Upper lobe of left lung (tissue), 6 donors: ENCODE measurements around the gene BCAS4. TPM values are rescaled to one million over a fixed set of nuclear protein-coding genes. Genes with fewer than 3 reads are reported as not detected.

Source experiments
- ATAC-seq, 2 donors: fragments of 200-7000 bp; cut with Tn5 transposase; one replicate each; pipeline ENCODE4 v1.9.1; 2022; ENCODE audit warnings: mild to moderate bottlenecking in 2 of 2, moderate library complexity in 2 of 2; ENCODE audit not compliant: low FRiP score in 2 of 2
- DNase-seq, 2 donors: peaks; one replicate each; pipeline ENCODE4 v3.0.0-alpha.2; 2019 to 2020
- H3K27ac ChIP-seq, 4 donors: fragments of 200-600 bp; sonication (generic); one replicate each; pipeline ENCODE4 v1.5.1; 2016 to 2019
- H3K27me3 ChIP-seq, 4 donors: fragments of 200-600 bp; sonication (generic); one replicate each; pipeline ENCODE4 v1.5.1; 2017 to 2019
- H3K36me3 ChIP-seq, 4 donors: fragments of 200-600 bp; sonication (generic); one replicate each; pipeline ENCODE4 v1.5.1; 2016 to 2019
- H3K4me1 ChIP-seq, 4 donors: fragments of 200-600 bp; sonication (generic); one replicate each; pipeline ENCODE4 v1.5.1; 2018 to 2019
- H3K4me3 ChIP-seq, 4 donors: fragments of 200-600 bp; sonication (generic); one replicate each; pipeline ENCODE4 v1.5.1; 2017 to 2019; ENCODE audit warnings: mild to moderate bottlenecking in 2 of 4, moderate library complexity in 1 of 4
- H3K9me3 ChIP-seq, 4 donors: fragments of 200-600 bp; sonication (generic); one replicate each; pipeline ENCODE4 v1.5.1; 2018 to 2019
- CTCF ChIP-seq, 6 experiments: fragments of 450-650 bp in 4 of 6; fragments of 200-600 bp in 2 of 6; sonication (generic) in 2 of 6; IDR thresholded peaks; one replicate each; pipeline ENCODE4 v1.5.1; 2016 to 2019; ENCODE audit warnings: antibody characterized with exemption in 6 of 6
- EP300 ChIP-seq, 4 donors: sonication (generic); formaldehyde crosslinking; IDR thresholded peaks; one replicate each; pipeline ENCODE4 v1.5.1; 2017; ENCODE audit warnings: antibody characterized with exemption in 4 of 4, control low read depth in 2 of 4
- POLR2A ChIP-seq, 4 donors: fragments of 450-650 bp; IDR thresholded peaks; one replicate each; pipeline ENCODE4 v1.5.1; 2016 to 2017; ENCODE audit warnings: antibody characterized with exemption in 4 of 4, mild to moderate bottlenecking in 2 of 4
- POLR2AphosphoS5 ChIP-seq, 2 donors: sonication (generic); formaldehyde crosslinking; IDR thresholded peaks; one replicate each; pipeline ENCODE4 v1.5.1; 2017; ENCODE audit warnings: antibody characterized with exemption in 2 of 2
- WGBS, 2 donors: methylation state at CpG; one replicate each; pipeline ENCODE4 v1.1.5; 2017 to 2018; 5-methylcytosine and 5-hydroxymethylcytosine counted together
- total RNA-seq, 6 donors: library from RNA; depleted of rRNA in 4 of 6; stranded (reverse); fragments of >200 nt in 4 of 6; gene quantifications; one replicate each; pipeline versions ENCODE4 v1.1.0 to v1.2.1, GENCODE V29; 2016 to 2021
- donor health status: DM: no; HTN: no; CAD: no; lungs with moderate emphysema.
- donor health status: DM: no; HTN: yes; CAD: no; lungs with severe emphysema.

The BCAS4 gene
- total RNA-seq, 6 donors from 2014 or later = 2.3 to 12.3 (median 5.2) TPM

- WGBS, 2 donors = 86 to 92% methylated on average over 7 to 9 of the region's 9 CpGs
Observed at GRCh38 chr20:50843331-50844276, 48.7 kb downstream of the BCAS4 start.

GRCh38 chr20:50844430-50845100 lies 49.7 kb downstream of the BCAS4 start:
- DNase-seq (peak in 1 of 2 donors; percentile 39), ATAC-seq (no peak)
- H3K27me3 ChIP-seq = no peaks in the 10 kb centered on the region
- no peak overlapping the region for H3K27ac ChIP-seq
- WGBS, 2 donors = 84% methylated on average over 9 of the region's 9 CpGs; no CpG with 5 or more reads in 1 of the 2 donors
- peaks cover 3 to 14% (median 11%) of the 10 kb centered on the region in 4 donors for H3K4me1 ChIP-seq
- no peak for TF ChIP-seq POLR2A (IDR thresholded peaks at IDR 0.05)
- TF ChIP-seq POLR2AphosphoS5 (IDR thresholded peaks at IDR 0.05) = no peak
- no peak for TF ChIP-seq EP300 (IDR thresholded peaks at IDR 0.05)
- TF ChIP-seq CTCF (IDR thresholded peaks at IDR 0.05) = no peak
- no peak overlapping the region for H3K4me3 ChIP-seq
- H3K36me3 ChIP-seq = no peaks in the 10 kb centered on the region
- no peaks in the 10 kb centered on the region for H3K9me3 ChIP-seq

More at GRCh38 chr20:50843331-50844276, 48.7 kb downstream of the BCAS4 start:
- no peaks in the 10 kb centered on the region for H3K9me3 ChIP-seq
- H3K4me3 ChIP-seq = no peak overlapping the region
- TF ChIP-seq CTCF (IDR thresholded peaks at IDR 0.05) = no peak
- no peak overlapping the region for H3K27ac ChIP-seq
- H3K36me3 ChIP-seq = no peaks in the 10 kb centered on the region
- peaks cover under 1 to 8% (median 4%) of the 10 kb centered on the region in 4 donors for H3K4me1 ChIP-seq
- H3K27me3 ChIP-seq = no peaks in the 10 kb centered on the region
- DNase-seq (no peak), ATAC-seq (no peak)

GRCh38 chr20:50845566-50846215 lies 50.8 kb downstream of the BCAS4 start:
- TF ChIP-seq EP300 (IDR thresholded peaks at IDR 0.05) (no peak), CTCF (IDR thresholded peaks at IDR 0.05) (no peak), POLR2A (IDR thresholded peaks at IDR 0.05) (no peak), POLR2AphosphoS5 (IDR thresholded peaks at IDR 0.05) (no peak)
- H3K4me1 ChIP-seq = peaks cover 3 to 14% (median 11%) of the 10 kb centered on the region in 4 donors
- 80 to 91% methylated on average over 5 to 13 of the region's 15 CpGs for WGBS, 2 donors
- DNase-seq (peak in 1 of 2 donors; percentile 76), ATAC-seq (no peak)
- H3K4me3 ChIP-seq = no peak overlapping the region
- no peak overlapping the region for H3K27ac ChIP-seq
- H3K36me3 ChIP-seq = no peaks in the 10 kb centered on the region
- no peaks in the 10 kb centered on the region for H3K9me3 ChIP-seq
- no peaks in the 10 kb centered on the region for H3K27me3 ChIP-seq

GRCh38 chr20:50848341-50848808 lies 53.5 kb downstream of the BCAS4 start:
- no peak for TF ChIP-seq POLR2A (IDR thresholded peaks at IDR 0.05)
- no peak for TF ChIP-seq POLR2AphosphoS5 (IDR thresholded peaks at IDR 0.05)
- no peak for TF ChIP-seq EP300 (IDR thresholded peaks at IDR 0.05)
- TF ChIP-seq CTCF (IDR thresholded peaks at IDR 0.05) = no peak
- no peaks in the 10 kb centered on the region for H3K9me3 ChIP-seq
- H3K36me3 ChIP-seq = no peaks in the 10 kb centered on the region
- peak overlapping the region in 1 of 4 donors; percentile 19 for H3K4me3 ChIP-seq
- H3K27me3 ChIP-seq = no peaks in the 10 kb centered on the region
- H3K27ac ChIP-seq = peak overlapping the region in 2 of 4 donors; percentile 19 to 35
- 33 to 45% methylated on average over 8 of the region's 8 CpGs for WGBS, 2 donors
- H3K4me1 ChIP-seq = peaks cover 3 to 14% (median 11%) of the 10 kb centered on the region in 4 donors
- DNase-seq = no peak
- peak; percentile 53 to 54 for ATAC-seq
